ENCODE results near the gene AFG3L2.

The AFG3L2 gene

GRCh38 chr18:12346240-12346565 is 30.8 kb downstream of the AFG3L2 start:
- no peak for TF ChIP-seq CTCF (IDR thresholded peaks at IDR 0.05; ENCODE audit: control insufficient read depth, insufficient read depth, low read depth, low read length, missing control alignments)
- DNase-seq (ENCODE audit: low read depth) = no peak
- H3K4me3 ChIP-seq (ENCODE audit: control insufficient read depth, low read depth, low read length) = no peak overlapping the region

- H3K4me3 ChIP-seq (ENCODE audit: control insufficient read depth, low read depth, low read length) = no peak overlapping the region
Observed at GRCh38 chr18:12345491-12346239, 31.4 kb downstream of the AFG3L2 start.

GRCh38 chr18:12342661-12343060 is 34.4 kb downstream of the AFG3L2 start:
- no peak for DNase-seq (ENCODE audit: low read depth)
- no peak for TF ChIP-seq CTCF (IDR thresholded peaks at IDR 0.05; ENCODE audit: control insufficient read depth, insufficient read depth, low read depth, low read length, missing control alignments)
- no peak overlapping the region for H3K4me3 ChIP-seq (ENCODE audit: control insufficient read depth, low read depth, low read length)

More at GRCh38 chr18:12345491-12346239, 31.4 kb downstream of the AFG3L2 start:
- TF ChIP-seq CTCF (IDR thresholded peaks at IDR 0.05; ENCODE audit: control insufficient read depth, insufficient read depth, low read depth, low read length, missing control alignments) = no peak
- no peak for DNase-seq (ENCODE audit: low read depth)

GRCh38 chr18:12340945-12341660 is 35.9 kb downstream of the AFG3L2 start:
- TF ChIP-seq CTCF (IDR thresholded peaks at IDR 0.05; ENCODE audit: control insufficient read depth, insufficient read depth, low read depth, low read length, missing control alignments) = no peak
- no peak for DNase-seq (ENCODE audit: low read depth)
- H3K4me3 ChIP-seq (ENCODE audit: control insufficient read depth, low read depth, low read length) = no peak overlapping the region

- no peak overlapping the region for H3K4me3 ChIP-seq (ENCODE audit: control insufficient read depth, low read depth, low read length)
- DNase-seq (ENCODE audit: low read depth) = no peak
- no peak for TF ChIP-seq CTCF (IDR thresholded peaks at IDR 0.05; ENCODE audit: control insufficient read depth, insufficient read depth, low read depth, low read length, missing control alignments)
Observed at GRCh38 chr18:12338382-12338781, 38.6 kb downstream of the AFG3L2 start.

GRCh38 chr18:12336887-12337286 is 40.1 kb downstream of the AFG3L2 start:
- no peak overlapping the region for H3K4me3 ChIP-seq (ENCODE audit: control insufficient read depth, low read depth, low read length)
- no peak for TF ChIP-seq CTCF (IDR thresholded peaks at IDR 0.05; ENCODE audit: control insufficient read depth, insufficient read depth, low read depth, low read length, missing control alignments)
- DNase-seq (ENCODE audit: low read depth) = no peak

All from AG09309 (cell line).